H1 (cell line): ENCODE results near the gene CMIP. TPM values are rescaled to one million over a fixed set of nuclear protein-coding genes. Genes with fewer than 3 reads are reported as not detected.

ENCODE experiments used
- CTCF ChIA-PET: fragments of 300-600 bp; sonication (Branson Sonifier 250); formaldehyde crosslinking; loops from one replicate; lab custom pipeline; 2021; ENCODE audit not compliant: partially characterized antibody; lab: Charles Lee
- POLR2A ChIA-PET: fragments of 300-600 bp; sonication (Branson Sonifier 250); formaldehyde crosslinking; loops from one replicate; lab custom pipeline; 2021; ENCODE audit warnings: inconsistent platforms; ENCODE audit not compliant: partially characterized antibody; lab: Charles Lee
- DNase-seq, 2 experiments: peaks; one replicate each; pipeline versions ENCODE4 v3.0.0 to v3.0.0-alpha.2; 2010 to 2022; ENCODE audit warnings: low spot score in 2 of 2, low read depth in 1 of 2, mixed read lengths in 1 of 2
- FAIRE-seq: peaks from 2 replicates; lab custom pipeline; 2011; peaks lifted over from hg19 to GRCh38; lab: Jason Lieb, UNC
- H2AFZ ChIP-seq: 2 replicates; pipeline ENCODE4 v1.8.1; 2012; ENCODE audit warnings: low read length, inconsistent platforms
- H2AK5ac ChIP-seq: 2 replicates; pipeline ENCODE4 v1.6.1; 2013; ENCODE audit warnings: low read depth, low read length
- H2BK120ac ChIP-seq: replicated peaks from 2 replicates; pipeline ENCODE3; 2013; ENCODE audit warnings: low read depth, low read length, inconsistent platforms
- H2BK12ac ChIP-seq: 2 replicates; pipeline ENCODE4 v1.6.1; 2013; ENCODE audit warnings: low read depth, low read length
- H2BK15ac ChIP-seq: 2 replicates; pipeline ENCODE4 v1.6.1; 2013; ENCODE audit warnings: low read length
- H2BK20ac ChIP-seq: 2 replicates; pipeline ENCODE4 v1.6.1; 2013; ENCODE audit warnings: low read length
- H2BK5ac ChIP-seq: 2 replicates; pipeline ENCODE4 v1.6.1; 2013; ENCODE audit warnings: low read depth, low read length
- H3K14ac ChIP-seq: 2 replicates; pipeline ENCODE4 v1.6.1; 2013; ENCODE audit warnings: inconsistent platforms; ENCODE audit not compliant: insufficient read length
- H3K18ac ChIP-seq: 2 replicates; pipeline ENCODE4 v1.6.1; 2013; ENCODE audit warnings: low read length; ENCODE audit errors: extremely low read depth
- H3K23ac ChIP-seq: 2 replicates; pipeline ENCODE4 v1.6.1; 2013; ENCODE audit warnings: inconsistent platforms; ENCODE audit not compliant: insufficient read length
- H3K23me2 ChIP-seq: 2 replicates; pipeline ENCODE4 v1.6.1; 2013; ENCODE audit warnings: low read depth, low read length
- H3K27ac ChIP-seq: 2 replicates; pipeline ENCODE4 v1.6.1; 2011; ENCODE audit warnings: low read depth, low read length, inconsistent platforms
- H3K27me3 ChIP-seq, 4 experiments: replicated peaks in 1 of 4; 1 replicate in 1 of 4; 2 replicates in 3 of 4; pipeline versions ENCODE4 v1.6.1 to v1.8.1; 2011 to 2013; ENCODE audit warnings: low read length in 3 of 4, mild to moderate bottlenecking in 3 of 4, inconsistent platforms in 2 of 4, mixed read lengths in 2 of 4, moderate library complexity in 1 of 4; ENCODE audit not compliant: control insufficient read depth in 3 of 4, insufficient read depth in 3 of 4; ENCODE audit errors: extremely low read depth in 1 of 4
- H3K36me3 ChIP-seq, 4 experiments: 2 replicates each; pipeline versions ENCODE4 v1.6.1 to v1.8.1; 2011 to 2013; ENCODE audit warnings: mild to moderate bottlenecking in 4 of 4, low read length in 3 of 4, moderate library complexity in 2 of 4, control low read depth in 1 of 4, inconsistent platforms in 1 of 4; ENCODE audit not compliant: insufficient read depth in 4 of 4, control insufficient read depth in 2 of 4
- H3K4ac ChIP-seq: replicated peaks from 2 replicates; pipeline ENCODE3; 2013; ENCODE audit warnings: low read length, low read depth, mixed read lengths, inconsistent platforms; ENCODE audit not compliant: insufficient read length
- H3K4me1 ChIP-seq, 4 experiments: replicated peaks in 1 of 4; 1 replicate in 1 of 4; 2 replicates in 3 of 4; pipeline versions ENCODE4 v1.6.1 to v1.8.1; 2011 to 2013; ENCODE audit warnings: low read length in 3 of 4, inconsistent platforms in 2 of 4, mixed read lengths in 1 of 4; ENCODE audit not compliant: insufficient read depth in 4 of 4, control insufficient read depth in 3 of 4
- H3K4me2 ChIP-seq, 2 experiments: 2 replicates each; pipeline versions ENCODE4 v1.6.1 to v1.8.1; 2011 to 2013; ENCODE audit warnings: low read depth in 2 of 2, low read length in 2 of 2, control low read depth in 1 of 2, inconsistent platforms in 1 of 2, mild to moderate bottlenecking in 1 of 2; ENCODE audit not compliant: insufficient read depth in 1 of 2
- H3K4me3 ChIP-seq, 4 experiments: fragments of 200-600, 300-600 bp in 1 of 4; sonication (generic), shearing (Covaris generic), sonication (Bioruptor Twin) in 1 of 4; 2 replicates each; pipeline versions ENCODE4 v1.5.1 to v1.8.1; 2011 to 2016; ENCODE audit warnings: low read length in 4 of 4, low read depth in 3 of 4, control low read depth in 2 of 4, inconsistent platforms in 2 of 4, mild to moderate bottlenecking in 2 of 4, mixed read lengths in 1 of 4, moderate library complexity in 1 of 4; ENCODE audit not compliant: insufficient read depth in 2 of 4; ENCODE audit errors: extremely low read depth in 1 of 4
- H3K56ac ChIP-seq: replicated peaks from 2 replicates; pipeline ENCODE3; 2013; ENCODE audit warnings: low read depth, mild to moderate bottlenecking, mixed read lengths, low read length, inconsistent platforms; ENCODE audit not compliant: insufficient read length
- H3K79me1 ChIP-seq: 2 replicates; pipeline ENCODE4 v1.6.1; 2013; ENCODE audit warnings: low read depth, low read length, control low read depth
- H3K79me2 ChIP-seq, 2 experiments: 2 replicates each; pipeline versions ENCODE4 v1.6.1 to v1.8.1; 2012 to 2013; ENCODE audit warnings: low read length in 2 of 2, mild to moderate bottlenecking in 2 of 2, inconsistent platforms in 1 of 2; ENCODE audit not compliant: insufficient read depth in 2 of 2, control insufficient read depth in 1 of 2
- H3K9ac ChIP-seq, 4 experiments: replicated peaks in 1 of 4; 1 replicate in 1 of 4; 2 replicates in 3 of 4; pipeline versions ENCODE4 v1.6.1 to v1.8.1; 2011 to 2013; ENCODE audit warnings: low read depth in 3 of 4, low read length in 3 of 4, control low read depth in 2 of 4, mild to moderate bottlenecking in 2 of 4, moderate library complexity in 2 of 4, inconsistent platforms in 1 of 4; ENCODE audit errors: extremely low read depth in 1 of 4
- H3K9me3 ChIP-seq, 2 experiments: 2 replicates each; pipeline versions ENCODE4 v1.6.1 to v1.8.1; 2012 to 2013; ENCODE audit warnings: mild to moderate bottlenecking in 2 of 2, moderate library complexity in 2 of 2, control low read depth in 1 of 2, inconsistent platforms in 1 of 2, low read depth in 1 of 2, low read length in 1 of 2, mixed read lengths in 1 of 2; ENCODE audit not compliant: insufficient read depth in 2 of 2
- H4K20me1 ChIP-seq, 2 experiments: replicated peaks in 1 of 2; 2 replicates each; pipeline versions ENCODE3 to v1.8.1; 2011 to 2013; ENCODE audit warnings: inconsistent platforms in 2 of 2, low read length in 2 of 2, mild to moderate bottlenecking in 1 of 2; ENCODE audit not compliant: insufficient read depth in 2 of 2, control insufficient read depth in 1 of 2
- H4K5ac ChIP-seq: 2 replicates; pipeline ENCODE4 v1.6.1; 2013; ENCODE audit warnings: low read length, low read depth, mixed read lengths, inconsistent platforms; ENCODE audit not compliant: insufficient read length
- H4K8ac ChIP-seq: 2 replicates; pipeline ENCODE4 v1.8.0; 2013; ENCODE audit warnings: mild to moderate bottlenecking, moderate library complexity, low read length, inconsistent platforms; ENCODE audit not compliant: insufficient read depth; ENCODE audit errors: extremely low read depth
- H4K91ac ChIP-seq: replicated peaks from 2 replicates; pipeline ENCODE3; 2013; ENCODE audit warnings: low read length, mixed read lengths, inconsistent platforms; ENCODE audit not compliant: insufficient read length
- ASH2L ChIP-seq: fragments of 200-600, 300-600 bp; sonication (generic); IDR thresholded peaks from one replicate; pipeline ENCODE4 v1.7.1; 2017; ENCODE audit warnings: low read length
- ATF3 ChIP-seq: IDR thresholded peaks from 2 replicates; pipeline ENCODE4 v1.6.1; 2011; ENCODE audit warnings: low read depth, mild to moderate bottlenecking, low read length; ENCODE audit not compliant: insufficient read depth
- BACH1 ChIP-seq: IDR thresholded peaks from 2 replicates; pipeline ENCODE4 v1.6.1; 2012; ENCODE audit warnings: low read length, improper control_type of control experiment
- BRCA1 ChIP-seq: IDR thresholded peaks from 2 replicates; pipeline ENCODE4 v1.6.1; 2012; ENCODE audit warnings: low read depth, low read length, improper control_type of control experiment
- CHD2 ChIP-seq: IDR thresholded peaks from 2 replicates; pipeline ENCODE4 v1.6.1; 2012; ENCODE audit warnings: low read length, improper control_type of control experiment
- GTF2F1 ChIP-seq: IDR thresholded peaks from 2 replicates; pipeline ENCODE4 v1.6.1; 2012; ENCODE audit warnings: low read depth, low read length, improper control_type of control experiment, borderline replicate concordance
- MAFK ChIP-seq: IDR thresholded peaks from 2 replicates; pipeline ENCODE4 v1.6.1; 2012; ENCODE audit warnings: low read depth, mild to moderate bottlenecking, improper control_type of control experiment, low read length
- PHF8 ChIP-seq: fragments of 200-600 bp; sonication (generic); conservative IDR thresholded peaks from 2 replicates; pipeline ENCODE4 v1.7.1; 2012; ENCODE audit warnings: low read depth, mild to moderate bottlenecking, inconsistent platforms, low read length, moderate library complexity
- POLR2A ChIP-seq, 2 experiments: IDR thresholded peaks; 1 replicate in 1 of 2; 2 replicates in 1 of 2; pipeline ENCODE4 v1.6.1; 2011; ENCODE audit warnings: low read depth in 2 of 2, low read length in 2 of 2, mild to moderate bottlenecking in 2 of 2; ENCODE audit errors: control extremely low read depth in 1 of 2
- RBBP5 ChIP-seq: IDR thresholded peaks from 2 replicates; pipeline ENCODE4 v1.7.1; 2012; ENCODE audit warnings: low read depth, mild to moderate bottlenecking, inconsistent platforms, low read length, moderate library complexity, borderline replicate concordance
- RFX5 ChIP-seq: IDR thresholded peaks from 2 replicates; pipeline ENCODE4 v1.6.1; 2011; ENCODE audit warnings: low read depth, low read length, improper control_type of control experiment, borderline replicate concordance
- SP4 ChIP-seq: IDR thresholded peaks from 2 replicates; pipeline ENCODE4 v1.6.1; 2012; ENCODE audit warnings: low read length, inconsistent platforms
- TAF1 ChIP-seq: IDR thresholded peaks from 2 replicates; pipeline ENCODE4 v1.6.1; 2011; ENCODE audit warnings: mild to moderate bottlenecking, low read depth, low read length
- ZNF274 ChIP-seq: IDR thresholded peaks from 2 replicates; pipeline ENCODE4 v1.7.0; 2012; ENCODE audit warnings: low read length, borderline replicate concordance; ENCODE audit errors: extremely low read depth
- WGBS, 2 experiments: shearing (Covaris generic) in 1 of 2; methylation state at CpG; one replicate each; pipeline versions ENCODE4 v1.1.6 to v1.1.7; 2013 to 2015; ENCODE audit warnings: low lambda C conversion rate in 2 of 2, mixed read lengths in 2 of 2, inconsistent platforms in 1 of 2, low coverage in 1 of 2, missing lambda C conversion rate in 1 of 2; ENCODE audit not compliant: insufficient replicate concordance in 2 of 2, insufficient coverage in 1 of 2, insufficient read length in 1 of 2; ENCODE audit errors: extremely low coverage in 1 of 2, missing lambda C conversion rate in 1 of 2; 5-methylcytosine and 5-hydroxymethylcytosine counted together
- polyA plus RNA-seq, 7 experiments: library from polyadenylated mRNA; depleted of rRNA in 3 of 7; stranded (reverse) in 5 of 7; unstranded in 2 of 7; fragments of >200 nt in 5 of 7; fragments of 200-250 nt in 2 of 7; gene quantifications; 1 replicate in 5 of 7; 2 replicates in 1 of 7; 4 replicates in 1 of 7; pipeline versions ENCODE4 v1.2.1 to v1.2.3, GENCODE V29; 2011 to 2013; ENCODE audit warnings: missing spikeins in 2 of 7, mixed read lengths in 2 of 7
- total RNA-seq: library from RNA; stranded (reverse); fragmentation: NEBNext Ultra II Directional; extraction: Animal tissue kit (Norgen Biotek cat#: 25700); gene quantifications from 2 replicates; pipeline ENCODE4 v1.2.1, GENCODE V29; 2021

CMIP gene
- total and polyA plus RNA-seq, 2 of the 8 experiments (the other 6 are each of a cell fraction or from before 2014, with no cell fraction given) = 7.9 to 53.2 TPM

- Histone ChIP-seq H3K4me2 (no peak overlapping the region), H3K79me1 (peaks cover 54% of the 10 kb centered on the region), H3K27me3 (no peaks in the 10 kb centered on the region), H3K9me3 (no peaks in the 10 kb centered on the region), H2AK5ac (no peak overlapping the region), H2BK20ac (no peak overlapping the region), H3K4ac (no peak overlapping the region), H2BK15ac (no peak overlapping the region), H4K91ac (no peak overlapping the region), H2BK12ac (no peak overlapping the region), H2AFZ (no peak overlapping the region), H3K4me3 (no peak overlapping the region), H3K56ac (no peak overlapping the region), H3K14ac (no peak overlapping the region), H3K27ac (no peak overlapping the region), H4K8ac (no peak overlapping the region), H4K5ac (no peak overlapping the region), H3K18ac (no peak overlapping the region), H3K4me1 (peaks cover 2 to 12% (median 7%) of the 10 kb centered on the region in 4 experiments; a peak in 5 of 7 replicates), H3K79me2 (peaks cover 4 to 87% of the 10 kb centered on the region in 2 experiments; a peak in 3 of 4 replicates), H3K9ac (no peak overlapping the region), H3K36me3 (no peaks in the 10 kb centered on the region), H3K23me2 (peaks cover 3% of the 10 kb centered on the region; the same call in 1 of the 2 replicates), H3K23ac (no peak overlapping the region), H2BK120ac (no peak overlapping the region), H2BK5ac (no peak overlapping the region), H4K20me1 (peaks cover 6 to 31% of the 10 kb centered on the region in 2 experiments)
- CTCF ChIA-PET = interaction anchor here (0.9 to 1.6 kb wide), 7 partner anchors 12 to 153 kb away, joined by 3 to 4 read pairs (median 3); no protein-coding TSS in a partner anchor
- DNase-seq (no peak), FAIRE-seq (no peak)
- 97% methylated on average over 3 of the region's 3 CpGs; no CpG with 5 or more reads in 1 of the 2 experiments for WGBS, 2 experiments
- TF ChIP-seq ASH2L (no peak), ATF3 (no peak), SP4 (no peak), CHD2 (no peak), GTF2F1 (no peak), MAFK (no peak), TAF1 (no peak), POLR2A (IDR thresholded peaks at IDR 0.05; ENCODE audit: control extremely low read depth in 1 of 2, low read depth in 2 of 2, low read length in 2 of 2) (no peak), RBBP5 (no peak), BACH1 (no peak), RFX5 (no peak), ZNF274 (no peak), PHF8 (no peak), BRCA1 (no peak)
- POLR2A ChIA-PET = no interaction called here
These were observed 99.0 kb downstream of the CMIP start for GRCh38 chr16:81543571-81543970.
